GM06990 (cell line): ENCODE data around the gene NCKAP5L.

Experiments used
- DNase-seq: peaks from one replicate; pipeline ENCODE4 v3.0.0-alpha.2; 2011; ENCODE audit not compliant: insufficient read length; ENCODE audit errors: extremely low read depth
- H3K27me3 ChIP-seq: replicated peaks from 2 replicates; pipeline ENCODE4 v1.6.0; 2011; ENCODE audit warnings: low read length; ENCODE audit not compliant: control insufficient read depth, insufficient read depth
- H3K36me3 ChIP-seq: 2 replicates; pipeline ENCODE4 v1.5.1; 2011; ENCODE audit warnings: low read length; ENCODE audit not compliant: control insufficient read depth, insufficient read depth
- H3K4me3 ChIP-seq: replicated peaks from 2 replicates; pipeline ENCODE4 v1.5.1; 2011; ENCODE audit warnings: low read depth, mild to moderate bottlenecking, control low read depth, low read length
- CTCF ChIP-seq: IDR thresholded peaks from 2 replicates; pipeline ENCODE4 v1.5.1; 2011; ENCODE audit warnings: low read length, control low read depth, mild to moderate bottlenecking, inconsistent platforms; ENCODE audit not compliant: insufficient read depth, poor library complexity, severe bottlenecking

NCKAP5L gene

DNA sequence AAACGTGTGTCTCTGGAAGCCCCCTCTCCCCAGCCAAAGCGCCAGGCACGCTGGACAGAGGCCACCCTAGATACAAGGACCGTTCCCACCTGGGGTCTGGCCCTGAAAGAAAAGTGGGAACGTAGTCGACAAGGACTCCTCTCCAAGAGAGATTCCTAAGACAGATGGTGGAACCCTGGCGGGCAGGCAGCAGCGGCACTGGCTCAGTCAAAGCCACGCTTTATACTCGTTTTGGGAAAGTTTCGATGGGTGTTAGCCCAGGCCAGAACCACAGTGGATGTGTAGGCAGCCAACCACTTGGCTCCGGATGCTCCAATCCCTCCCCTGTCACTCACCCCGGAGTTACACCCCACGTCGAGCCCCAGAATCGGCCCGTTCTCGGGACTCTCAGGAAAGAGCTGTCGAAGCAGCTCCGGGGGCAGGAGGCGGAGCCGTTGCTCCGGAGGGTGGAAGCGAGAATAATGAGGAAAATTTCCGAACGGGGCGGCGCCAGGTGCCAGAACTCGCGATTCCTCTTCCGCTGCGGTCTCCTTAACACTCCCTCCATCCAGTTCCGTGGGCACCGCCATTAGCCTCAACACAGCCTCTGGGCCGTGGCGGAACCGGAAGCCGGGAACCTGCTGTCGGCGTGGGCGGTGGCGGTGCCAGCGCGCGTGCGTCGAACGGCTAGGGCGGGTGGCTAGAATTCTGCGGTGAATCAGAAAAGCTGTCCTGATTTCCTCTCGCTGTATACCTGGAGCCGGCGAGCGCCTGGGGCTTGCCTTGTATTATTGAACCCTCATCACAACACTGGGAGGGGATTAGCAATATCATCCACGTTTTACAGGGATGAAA lies 14.5 kb upstream of the NCKAP5L start, which contains the start of gene BCDIN3D:
TSS of gene BCDIN3D (minus strand) at position 588 of the 834 bp plus-strand sequence. CDS start at position 569, 19 bp downstream.
- H3K4me3 ChIP-seq = peak within 1 kb of the TSS; percentile 89
- DNase-seq = peak; percentile 92
- H3K36me3 ChIP-seq = peaks cover 1% of the 10 kb centered on the region
- H3K27me3 ChIP-seq = no peaks in the 10 kb centered on the region
- TF ChIP-seq CTCF = no peak

DNA sequence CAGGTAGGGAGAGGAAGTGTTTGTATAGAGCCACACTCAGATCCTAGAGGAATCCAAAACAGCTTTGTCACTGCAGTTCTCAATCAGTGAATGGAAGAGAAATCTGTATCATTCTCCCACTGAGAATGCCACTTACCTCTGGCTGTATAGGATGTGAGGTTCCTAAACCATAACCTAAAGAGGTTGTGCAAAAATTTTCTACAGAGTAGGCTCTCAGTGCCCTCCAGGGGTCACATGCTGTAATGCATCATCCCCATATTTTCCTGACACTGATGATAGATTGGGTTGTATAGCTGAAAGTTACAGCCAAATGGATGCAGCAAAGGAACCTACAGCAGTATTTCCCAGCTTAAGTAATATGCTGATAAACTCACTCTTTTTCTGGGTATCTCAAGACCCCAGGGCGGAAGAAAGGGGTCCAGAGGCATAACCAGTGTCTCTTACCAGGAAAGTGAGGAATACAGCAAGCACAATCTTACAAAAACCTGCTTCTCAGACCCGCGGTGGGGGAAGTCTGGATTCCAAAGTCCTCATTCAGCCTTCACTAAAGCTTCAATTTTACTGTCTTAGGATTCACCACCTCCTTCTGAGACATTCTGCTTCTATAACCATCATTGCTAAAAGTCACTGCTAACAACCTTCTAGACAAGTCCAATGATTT lies 10.9 kb upstream of the NCKAP5L start:
- Histone ChIP-seq H3K36me3 (peaks cover 1% of the 10 kb centered on the region), H3K4me3 (no peak overlapping the region), H3K27me3 (no peaks in the 10 kb centered on the region)
- peak; percentile 71 for TF ChIP-seq CTCF
- DNase-seq = no peak

DNA sequence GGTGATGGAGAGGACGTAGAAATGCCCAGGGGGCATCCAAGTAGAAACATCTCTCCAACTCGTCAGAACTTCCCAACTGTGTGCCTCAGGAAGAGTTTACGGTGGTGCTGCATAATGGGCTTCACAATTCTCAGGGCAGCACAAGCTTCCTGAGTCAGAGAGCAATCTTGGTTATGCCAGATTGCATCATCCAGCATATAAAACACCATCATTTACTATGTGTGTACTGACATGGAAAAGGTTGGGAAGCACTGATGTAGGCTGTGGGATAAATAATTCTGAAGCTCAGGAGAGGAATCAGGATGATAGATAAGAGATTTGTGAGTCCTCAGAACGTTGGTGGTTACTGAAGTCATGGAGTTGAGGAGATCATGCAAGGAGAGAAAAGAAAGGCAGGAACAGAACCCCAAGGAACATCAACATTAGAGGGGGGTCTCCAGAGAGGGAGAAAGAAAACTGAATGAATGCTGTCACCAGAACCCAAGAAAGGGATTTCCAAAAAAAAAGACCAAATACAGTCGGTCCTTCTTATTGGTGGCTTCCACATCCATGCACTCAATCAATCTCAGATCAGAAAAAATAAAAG lies 4.7 kb upstream of the NCKAP5L start:
- no peaks in the 10 kb centered on the region for H3K27me3 ChIP-seq
- TF ChIP-seq CTCF = no peak
- H3K36me3 ChIP-seq = no peaks in the 10 kb centered on the region; the same call in none of the 2 replicates
- H3K4me3 ChIP-seq = no peak overlapping the region
- no peak for DNase-seq

GRCh38 chr12:49831717-49832116 lies 3.5 kb upstream of the NCKAP5L start:
- no peak for DNase-seq
- H3K4me3 ChIP-seq = no peak overlapping the region
- no peaks in the 10 kb centered on the region for H3K36me3 ChIP-seq
- TF ChIP-seq CTCF = no peak
- H3K27me3 ChIP-seq = no peaks in the 10 kb centered on the region

DNA sequence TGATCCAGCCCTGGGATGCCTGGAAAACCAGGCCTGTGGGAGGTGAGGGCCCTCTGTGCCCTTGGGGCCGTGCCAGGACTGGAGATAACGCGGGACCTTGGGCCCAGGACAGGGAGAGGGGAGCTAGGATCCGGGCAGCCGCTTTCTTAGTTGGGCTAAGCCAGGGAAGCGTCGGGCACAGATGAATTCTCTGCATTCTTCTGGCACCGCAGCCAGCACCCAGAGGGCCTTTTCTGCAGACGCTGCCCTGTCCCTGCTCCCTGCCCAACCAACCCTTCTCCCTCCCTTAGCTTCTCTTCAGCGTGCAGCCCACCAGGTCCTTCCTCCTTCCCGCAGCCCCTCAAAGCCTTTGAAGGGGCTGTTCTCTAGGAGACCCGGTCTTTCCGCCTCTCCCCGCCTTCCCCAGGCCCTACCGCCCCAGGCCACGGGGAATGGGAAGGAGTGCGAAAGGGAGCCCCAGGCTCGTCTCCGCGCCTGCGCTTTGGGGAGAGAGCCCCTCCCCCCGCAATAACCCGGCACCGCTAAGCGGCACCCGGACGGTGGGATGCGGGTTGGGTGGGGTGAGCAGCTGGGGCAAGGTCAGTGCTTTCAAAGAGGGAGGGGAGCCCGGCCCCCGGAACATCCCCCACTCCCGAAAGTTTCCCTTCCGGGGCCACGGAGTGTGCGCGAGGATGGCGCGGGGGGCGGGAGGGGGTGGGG lies 663 bp downstream of the NCKAP5L start:
- no peaks in the 10 kb centered on the region for H3K27me3 ChIP-seq
- TF ChIP-seq CTCF = no peak
- DNase-seq = peak; percentile 47
- no peaks in the 10 kb centered on the region for H3K36me3 ChIP-seq
- H3K4me3 ChIP-seq = peak overlapping the region; percentile 85
